WERI-Rb-1 (cell line): ENCODE data around the gene ZNF432.
"Not testable (repeated sequence)": the region's sequence is repeated elsewhere in the genome, so short reads cannot be mapped to it uniquely, and the experiment has no call there.

Experiments
- DNase-seq: peaks from one replicate; pipeline ENCODE4 v3.0.0-alpha.2; 2020
- H3K27ac ChIP-seq: fragments of 250-450 bp; sonication (Bioruptor Pico); 2 replicates; pipeline ENCODE4 v1.5.1; 2020; ENCODE audit warnings: mild to moderate bottlenecking, moderate library complexity
- H3K27me3 ChIP-seq: fragments of 250-450 bp; sonication (Bioruptor Pico); 2 replicates; pipeline ENCODE4 v1.5.1; 2021; ENCODE audit warnings: mild to moderate bottlenecking, low read depth, moderate library complexity; ENCODE audit not compliant: insufficient read depth, severe bottlenecking
- H3K36me3 ChIP-seq: fragments of 250-450 bp; sonication (Bioruptor Pico); 2 replicates; pipeline ENCODE4 v1.5.1; 2020; ENCODE audit warnings: mild to moderate bottlenecking, moderate library complexity
- H3K4me3 ChIP-seq: 2 replicates; pipeline ENCODE4 v1.5.1; 2011; ENCODE audit warnings: low read depth, mild to moderate bottlenecking, control low read depth, low read length
- H3K9me3 ChIP-seq: fragments of 250-450 bp; sonication (Bioruptor Pico); 2 replicates; pipeline ENCODE4 v1.5.1; 2021; ENCODE audit warnings: mild to moderate bottlenecking, moderate library complexity; ENCODE audit not compliant: severe bottlenecking
- TF ChIP-seq, protein P1 (sequence below): IDR thresholded peaks from 2 replicates; pipeline ENCODE4 v1.5.1; 2011; ENCODE audit warnings: low read depth, mild to moderate bottlenecking, control low read depth, inconsistent platforms, low read length

ZNF432 gene

DNA sequence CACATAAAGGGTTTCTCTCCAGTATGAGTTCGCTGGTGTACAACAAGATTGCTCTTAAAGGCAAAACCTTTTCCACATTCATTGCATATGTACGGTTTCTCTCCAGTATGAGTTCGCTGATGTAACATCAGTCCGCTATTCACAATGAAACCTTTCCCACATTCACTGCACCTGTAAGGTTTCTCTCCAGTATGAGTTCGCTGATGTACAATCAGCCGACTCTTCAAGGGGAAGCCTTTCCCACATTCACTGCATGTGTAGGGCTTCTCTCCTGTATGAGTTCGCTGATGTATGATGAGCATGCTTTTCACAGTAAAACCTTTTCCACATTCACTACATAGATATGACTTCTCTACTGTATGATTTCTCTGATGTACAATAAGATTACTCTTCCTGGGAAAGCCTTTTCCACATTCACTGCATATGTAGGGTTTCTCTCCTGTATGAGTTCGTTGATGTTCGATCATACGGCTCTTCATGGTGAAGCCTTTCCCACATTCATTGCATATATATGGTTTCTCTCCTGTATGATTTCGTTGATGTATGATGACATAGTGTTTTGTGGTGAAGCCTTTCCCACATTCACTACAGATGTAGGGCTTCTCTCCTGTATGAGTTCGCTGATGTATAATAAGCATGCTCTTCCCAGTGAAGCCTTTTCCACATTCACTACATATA is 14.4 kb downstream of the ZNF432 start:
- peaks cover 33% of the 10 kb centered on the region for H3K9me3 ChIP-seq
- H3K36me3 ChIP-seq = peaks cover 70% of the 10 kb centered on the region
- H3K27me3 ChIP-seq = no peaks in the 10 kb centered on the region
- no peak for DNase-seq
- H3K27ac ChIP-seq = no peak overlapping the region
- TF ChIP-seq, protein P1, sequence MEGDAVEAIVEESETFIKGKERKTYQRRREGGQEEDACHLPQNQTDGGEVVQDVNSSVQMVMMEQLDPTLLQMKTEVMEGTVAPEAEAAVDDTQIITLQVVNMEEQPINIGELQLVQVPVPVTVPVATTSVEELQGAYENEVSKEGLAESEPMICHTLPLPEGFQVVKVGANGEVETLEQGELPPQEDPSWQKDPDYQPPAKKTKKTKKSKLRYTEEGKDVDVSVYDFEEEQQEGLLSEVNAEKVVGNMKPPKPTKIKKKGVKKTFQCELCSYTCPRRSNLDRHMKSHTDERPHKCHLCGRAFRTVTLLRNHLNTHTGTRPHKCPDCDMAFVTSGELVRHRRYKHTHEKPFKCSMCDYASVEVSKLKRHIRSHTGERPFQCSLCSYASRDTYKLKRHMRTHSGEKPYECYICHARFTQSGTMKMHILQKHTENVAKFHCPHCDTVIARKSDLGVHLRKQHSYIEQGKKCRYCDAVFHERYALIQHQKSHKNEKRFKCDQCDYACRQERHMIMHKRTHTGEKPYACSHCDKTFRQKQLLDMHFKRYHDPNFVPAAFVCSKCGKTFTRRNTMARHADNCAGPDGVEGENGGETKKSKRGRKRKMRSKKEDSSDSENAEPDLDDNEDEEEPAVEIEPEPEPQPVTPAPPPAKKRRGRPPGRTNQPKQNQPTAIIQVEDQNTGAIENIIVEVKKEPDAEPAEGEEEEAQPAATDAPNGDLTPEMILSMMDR = no peak
- no peak overlapping the region for H3K4me3 ChIP-seq

DNA sequence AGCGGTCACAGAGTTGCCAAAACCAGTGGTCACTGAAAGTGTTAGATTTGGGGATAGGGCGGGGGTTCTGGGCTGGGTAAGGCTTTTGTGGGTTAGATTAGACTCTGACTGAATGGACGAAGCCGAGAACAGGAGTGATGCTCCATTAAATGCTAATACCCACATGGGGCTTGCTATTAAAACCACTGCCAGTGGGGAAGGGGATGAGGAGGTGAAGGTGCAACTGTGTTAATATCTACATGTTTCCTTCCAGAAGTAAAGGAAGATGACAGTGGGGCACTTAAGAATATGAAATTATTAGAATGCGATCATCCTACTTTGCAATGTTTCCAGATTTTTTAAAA is 19.9 kb downstream of the ZNF432 start:
- Histone ChIP-seq H3K9me3 (peaks cover 19% of the 10 kb centered on the region), H3K4me3 (peak overlapping the region; percentile 99), H3K27ac (peak overlapping the region; percentile 93), H3K36me3 (peaks cover 48% of the 10 kb centered on the region), H3K27me3 (no peaks in the 10 kb centered on the region)
- DNase-seq = no peak
- TF ChIP-seq, protein P1 = no peak

DNA sequence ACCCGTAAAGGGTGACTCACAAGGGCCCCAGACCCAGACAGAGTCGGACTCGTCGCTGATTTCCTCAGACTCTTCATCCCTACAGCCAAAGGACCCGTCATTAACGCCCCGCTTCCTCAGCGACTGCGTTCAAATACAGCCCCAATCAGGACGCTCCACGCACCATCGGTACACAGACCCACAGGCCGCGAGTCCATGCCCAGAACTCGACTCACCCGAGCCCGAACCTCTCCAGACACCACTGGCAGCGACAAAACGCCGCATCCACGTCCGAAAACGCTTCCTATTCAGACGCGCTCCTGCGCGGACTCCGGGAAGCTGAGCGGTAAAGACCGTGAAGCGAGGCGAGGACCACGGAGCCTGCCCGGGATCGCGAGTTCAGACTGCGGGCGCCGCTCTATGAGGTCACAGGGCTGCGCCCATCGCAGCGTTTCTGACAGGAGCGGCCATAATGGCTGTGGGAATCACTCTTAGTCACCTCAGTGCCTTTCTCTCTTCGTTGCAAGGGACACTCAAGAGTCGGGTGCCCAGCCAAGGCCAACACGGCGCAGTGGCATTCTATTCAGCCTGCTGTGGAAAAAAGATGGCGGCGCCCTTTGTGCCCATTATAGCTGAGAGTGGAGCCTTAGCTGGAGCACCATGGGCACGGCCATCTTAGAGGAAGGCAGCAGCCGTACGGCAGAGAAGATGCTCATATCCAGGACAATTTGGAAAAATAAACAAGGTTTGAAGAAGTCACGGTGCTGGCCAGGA is 20.4 kb downstream of the ZNF432 start, which contains the start of gene ZNF614:
Gene ZNF614 (minus strand): TSS at position 353 of the 753 bp plus-strand sequence. CDS start 2,634 bp downstream, outside the sequence.
- Histone ChIP-seq H3K27me3 (no peaks in the 10 kb centered on the region), H3K4me3 (peak within 1 kb of the TSS; percentile 99), H3K36me3 (peaks cover 48% of the 10 kb centered on the region), H3K9me3 (peaks cover 15% of the 10 kb centered on the region), H3K27ac (peak within 1 kb of the TSS; percentile 93)
- TF ChIP-seq, protein P1 = no peak
- DNase-seq = peak; percentile 81

DNA sequence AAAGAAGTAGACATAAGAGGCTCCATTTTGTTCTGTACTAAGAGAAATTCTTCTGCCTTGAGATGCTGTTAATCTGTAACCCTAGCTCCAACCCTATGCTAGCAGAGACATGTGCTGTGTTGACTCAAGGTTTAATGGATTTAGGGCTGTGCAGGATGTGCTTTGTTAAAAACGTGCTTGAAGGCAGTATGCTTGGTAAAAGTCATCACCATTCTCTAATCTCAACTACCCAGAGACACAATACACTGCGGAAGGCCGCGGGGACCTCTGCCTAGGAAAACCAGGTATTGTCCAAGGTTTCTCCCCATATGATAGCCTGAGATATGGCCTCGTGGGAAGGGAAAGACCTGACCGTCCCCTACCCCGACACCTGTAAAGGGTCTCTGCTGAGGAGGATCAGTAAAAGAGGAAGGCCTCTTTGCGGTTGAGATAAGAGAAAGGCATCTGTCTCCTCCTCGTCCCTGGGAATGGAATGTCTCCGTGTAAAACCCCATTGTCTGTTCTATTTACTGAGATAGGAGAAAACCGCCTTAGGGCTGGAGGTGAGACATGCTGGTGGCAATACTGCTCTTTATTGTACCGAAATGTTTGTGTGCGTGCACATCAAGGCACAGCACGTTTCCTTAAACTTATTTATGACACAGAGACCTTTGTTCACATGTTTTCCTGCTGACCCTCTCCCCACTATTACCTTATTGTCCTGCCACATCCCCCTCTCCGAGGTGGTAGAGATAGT is 22.2 kb downstream of the ZNF432 start:
- H3K4me3 ChIP-seq, DNase-seq, H3K27me3 ChIP-seq, H3K27ac ChIP-seq, H3K9me3 ChIP-seq: not testable (repeated sequence)
- H3K36me3 ChIP-seq = peaks cover 51% of the 10 kb centered on the region

DNA sequence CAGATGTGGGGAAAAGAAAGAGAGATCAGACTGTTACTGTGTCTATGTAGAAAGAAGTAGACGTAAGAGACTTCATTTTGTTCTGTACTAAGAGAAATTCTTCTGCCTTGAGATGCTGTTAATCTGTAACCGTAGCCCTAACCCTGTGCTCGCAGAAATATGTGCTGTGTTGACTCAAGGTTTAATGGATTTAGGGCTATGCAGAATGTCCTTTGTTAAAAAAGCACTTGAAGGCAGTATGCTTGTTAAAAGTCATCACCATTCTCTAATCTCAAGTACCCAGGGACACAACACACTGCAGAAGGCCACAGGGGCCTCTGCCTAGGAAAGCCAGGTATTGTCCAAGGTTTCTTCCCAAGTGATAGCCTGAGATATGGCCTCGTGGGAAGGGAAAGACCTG is 24.2 kb downstream of the ZNF432 start:
- not testable (repeated sequence) for H3K27me3 ChIP-seq, DNase-seq, H3K27ac ChIP-seq, H3K9me3 ChIP-seq, H3K4me3 ChIP-seq
- H3K36me3 ChIP-seq = peaks cover 64% of the 10 kb centered on the region

DNA sequence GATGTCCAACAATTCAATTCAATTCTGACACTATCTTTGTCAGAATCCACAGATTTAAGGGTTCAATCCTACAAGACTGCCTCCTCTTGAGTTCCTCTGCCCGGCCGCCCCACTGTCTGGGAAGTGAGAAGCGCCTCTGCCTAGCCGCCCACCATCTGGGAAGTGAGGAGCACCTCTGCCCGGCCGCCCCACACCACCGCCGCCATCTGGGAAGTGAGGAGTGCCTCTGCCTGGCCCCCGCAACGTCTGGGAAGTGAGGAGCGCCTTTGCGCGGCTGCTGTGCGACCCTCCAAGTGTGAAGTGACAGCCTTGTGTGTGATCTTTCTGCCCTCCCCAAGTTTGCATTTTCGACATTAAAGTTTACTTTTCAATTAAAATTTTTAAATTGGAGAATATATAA is 26.4 kb downstream of the ZNF432 start:
- peaks cover 78% of the 10 kb centered on the region for H3K36me3 ChIP-seq
- no peak overlapping the region for H3K4me3 ChIP-seq
- no peaks in the 10 kb centered on the region for H3K9me3 ChIP-seq
- no peak for DNase-seq
- TF ChIP-seq, protein P1 = no peak
- no peaks in the 10 kb centered on the region for H3K27me3 ChIP-seq
- H3K27ac ChIP-seq = no peak overlapping the region
